Measurements from ENCODE around the gene CUX1. TPM values are rescaled to one million over a fixed set of nuclear protein-coding genes. Genes with fewer than 3 reads are reported as not detected.

The CUX1 gene
- total and polyA plus RNA-seq, 12 donors = 34.5 to 176 (median 145) TPM

GRCh38 chr7:101976411-101976810 lies 159.0 kb downstream of the CUX1 start:
- Histone ChIP-seq H3K36me3 (peaks cover 0 to 3% (median 0%) of the 10 kb centered on the region in 9 donors), H3K27ac (no peak overlapping the region), H3K27me3 (no peaks in the 10 kb centered on the region), H3K4me3 (no peak overlapping the region), H3K9me3 (peaks cover 0 to 4% (median 0%) of the 10 kb centered on the region in 11 donors), H3K4me1 (peaks cover 0 to 36% (median 9%) of the 10 kb centered on the region in 9 donors)
- no peak for DNase-seq
- TF ChIP-seq, protein P1, sequence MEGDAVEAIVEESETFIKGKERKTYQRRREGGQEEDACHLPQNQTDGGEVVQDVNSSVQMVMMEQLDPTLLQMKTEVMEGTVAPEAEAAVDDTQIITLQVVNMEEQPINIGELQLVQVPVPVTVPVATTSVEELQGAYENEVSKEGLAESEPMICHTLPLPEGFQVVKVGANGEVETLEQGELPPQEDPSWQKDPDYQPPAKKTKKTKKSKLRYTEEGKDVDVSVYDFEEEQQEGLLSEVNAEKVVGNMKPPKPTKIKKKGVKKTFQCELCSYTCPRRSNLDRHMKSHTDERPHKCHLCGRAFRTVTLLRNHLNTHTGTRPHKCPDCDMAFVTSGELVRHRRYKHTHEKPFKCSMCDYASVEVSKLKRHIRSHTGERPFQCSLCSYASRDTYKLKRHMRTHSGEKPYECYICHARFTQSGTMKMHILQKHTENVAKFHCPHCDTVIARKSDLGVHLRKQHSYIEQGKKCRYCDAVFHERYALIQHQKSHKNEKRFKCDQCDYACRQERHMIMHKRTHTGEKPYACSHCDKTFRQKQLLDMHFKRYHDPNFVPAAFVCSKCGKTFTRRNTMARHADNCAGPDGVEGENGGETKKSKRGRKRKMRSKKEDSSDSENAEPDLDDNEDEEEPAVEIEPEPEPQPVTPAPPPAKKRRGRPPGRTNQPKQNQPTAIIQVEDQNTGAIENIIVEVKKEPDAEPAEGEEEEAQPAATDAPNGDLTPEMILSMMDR (IDR thresholded peaks at IDR 0.05) = no peak
- WGBS, 2 donors = 83 to 86% methylated on average over 5 of the region's 5 CpGs
- intact Hi-C loops (cut with DNase I) = no loop called here
- ATAC-seq = no peak

DNA sequence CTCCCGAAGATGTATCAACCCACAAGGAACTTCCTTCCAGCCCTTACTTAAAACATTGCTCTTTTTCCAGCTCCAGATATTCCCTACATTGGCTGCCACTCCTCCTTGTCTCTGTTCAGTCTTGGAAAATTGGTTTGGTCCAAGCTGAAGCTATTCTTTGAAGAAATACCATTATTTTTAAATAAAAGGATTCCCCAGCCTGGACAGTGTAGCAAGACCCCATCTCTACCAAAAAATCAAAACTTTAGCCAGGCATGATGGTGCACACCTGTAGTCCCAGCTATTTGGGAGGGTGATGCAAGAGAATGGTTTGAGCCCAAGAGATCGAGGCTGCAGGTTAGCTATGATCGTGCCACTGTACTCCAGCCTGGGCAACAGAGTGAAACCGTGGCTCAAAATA lies 159.8 kb downstream of the CUX1 start:
- WGBS, 2 donors = 84 to 95% methylated on average over 4 of the region's 4 CpGs
- no peak for DNase-seq
- TF ChIP-seq, protein P1 (IDR thresholded peaks at IDR 0.05) = no peak

GRCh38 chr7:101978683-101979082 lies 161.3 kb downstream of the CUX1 start:
- no peak for DNase-seq
- H3K9me3 ChIP-seq = peaks cover 0 to 3% (median 0%) of the 10 kb centered on the region in 11 donors
- no peaks in the 10 kb centered on the region for H3K36me3 ChIP-seq
- peaks cover 0 to 24% (median 4%) of the 10 kb centered on the region in 9 donors for H3K4me1 ChIP-seq
- WGBS, 2 donors = 85 to 86% methylated on average over 10 of the region's 10 CpGs
- no peak overlapping the region for H3K27ac ChIP-seq
- intact Hi-C loops (cut with DNase I) = no loop called here
- TF ChIP-seq, protein P1 (IDR thresholded peaks at IDR 0.05) = no peak
- H3K4me3 ChIP-seq = no peak overlapping the region
- H3K27me3 ChIP-seq = no peaks in the 10 kb centered on the region
- peak in 1 of 8 donors; percentile 21 for ATAC-seq

More for the DNA sequence above, 159.8 kb downstream of the CUX1 start:
- Histone ChIP-seq H3K27me3 (no peaks in the 10 kb centered on the region), H3K4me1 (peaks cover 0 to 36% (median 9%) of the 10 kb centered on the region in 9 donors), H3K9me3 (no peaks in the 10 kb centered on the region), H3K27ac (no peak overlapping the region), H3K36me3 (peaks cover 0 to 3% (median 0%) of the 10 kb centered on the region in 9 donors), H3K4me3 (no peak overlapping the region)
- intact Hi-C loops (cut with DNase I) = no loop called here
- ATAC-seq = no peak

GRCh38 chr7:101983147-101983811 lies 165.9 kb downstream of the CUX1 start:
- no peak overlapping the region for H3K27ac ChIP-seq
- TF ChIP-seq, protein P1 (IDR thresholded peaks at IDR 0.05) = no peak
- no peaks in the 10 kb centered on the region for H3K27me3 ChIP-seq
- no peak overlapping the region for H3K4me3 ChIP-seq
- H3K4me1 ChIP-seq = peaks cover 2 to 30% (median 15%) of the 10 kb centered on the region in 9 donors
- ATAC-seq (no peak), DNase-seq (no peak)
- no peaks in the 10 kb centered on the region for H3K36me3 ChIP-seq
- intact Hi-C loops (cut with DNase I) = no loop called here
- peaks cover 0 to 3% (median 0%) of the 10 kb centered on the region in 11 donors for H3K9me3 ChIP-seq
- WGBS, 2 donors = 97 to 98% methylated on average over 4 of the region's 4 CpGs

All from heart right ventricle (tissue), 16 donors.